Ishikawa (cell line): ENCODE results near the gene SLCO3A1.
A peak's percentile ranks its signal among the peaks of the same experiment; 100 is the strongest.

Source experiments
- CEBPB ChIP-seq: IDR thresholded peaks from 2 replicates; pipeline ENCODE4 v1.6.1; 2012
- EP300 ChIP-seq: IDR thresholded peaks from 2 replicates; pipeline ENCODE4 v1.6.1; 2012; ENCODE audit warnings: borderline replicate concordance
- RAD21 ChIP-seq: IDR thresholded peaks from 2 replicates; pipeline ENCODE4 v1.6.1; 2012; ENCODE audit warnings: low read depth
- REST ChIP-seq: IDR thresholded peaks from 2 replicates; pipeline ENCODE4 v1.6.1; 2012; ENCODE audit warnings: low read depth, mild to moderate bottlenecking

- TF ChIP-seq EP300 (no peak), REST (no peak), RAD21 (peak; percentile 85), CEBPB (no peak)
These were observed 228.7 kb downstream of the SLCO3A1 start for GRCh38 chr15:92082006-92082843.
